NCI-H1105 (cell line): ENCODE data around the gene FBXO45.
"Not testable (repeated sequence)": the region's sequence is repeated elsewhere in the genome, so short reads cannot be mapped to it uniquely, and the experiment has no call there.

Source experiments
- DNase-seq: peaks from one replicate; lab custom pipeline; 2025; lab: John Stamatoyannopoulos, UW

FBXO45 gene

GRCh38 chr3:196557236-196557635, 11.2 kb upstream of the FBXO45 start:
- no peak for DNase-seq

- no peak for DNase-seq
Measured at GRCh38 chr3:196558476-196558875, 10.0 kb upstream of the FBXO45 start.

GRCh38 chr3:196559826-196560225, 8.6 kb upstream of the FBXO45 start:
- DNase-seq = no peak

GRCh38 chr3:196563721-196564225, 4.7 kb upstream of the FBXO45 start:
- no peak for DNase-seq

GRCh38 chr3:196569003-196569516, 600 bp downstream of the FBXO45 start:
- peak; percentile 48 for DNase-seq

GRCh38 chr3:196570332-196570731, 1.9 kb downstream of the FBXO45 start:
- not testable (repeated sequence) for DNase-seq

GRCh38 chr3:196572389-196572788, 3.9 kb downstream of the FBXO45 start:
- DNase-seq = no peak

GRCh38 chr3:196585044-196585757, 16.7 kb downstream of the FBXO45 start:
- no peak for DNase-seq

- DNase-seq = no peak
Measured at GRCh38 chr3:196590279-196590678, 21.8 kb downstream of the FBXO45 start.

GRCh38 chr3:196596355-196596754, 27.9 kb downstream of the FBXO45 start:
- DNase-seq = no peak

GRCh38 chr3:196597971-196598733, 29.7 kb downstream of the FBXO45 start:
- DNase-seq = not testable (repeated sequence)

- DNase-seq = no peak
Measured at GRCh38 chr3:196599734-196600128, 31.3 kb downstream of the FBXO45 start.

- DNase-seq = no peak
Measured at GRCh38 chr3:196600359-196600758, 31.9 kb downstream of the FBXO45 start.

GRCh38 chr3:196602673-196603072, 34.2 kb downstream of the FBXO45 start:
- DNase-seq = no peak

- no peak for DNase-seq
Measured at GRCh38 chr3:196603683-196604082, 35.2 kb downstream of the FBXO45 start.

- DNase-seq = no peak
Measured at GRCh38 chr3:196604548-196604947, 36.1 kb downstream of the FBXO45 start.

- no peak for DNase-seq
Measured at GRCh38 chr3:196608693-196609092, 40.2 kb downstream of the FBXO45 start.

- peak; percentile 94 for DNase-seq
Measured at GRCh38 chr3:196609343-196609775, 40.9 kb downstream of the FBXO45 start.

- no peak for DNase-seq
Measured at GRCh38 chr3:196609805-196610515, 41.5 kb downstream of the FBXO45 start.

GRCh38 chr3:196611761-196612483, 43.5 kb downstream of the FBXO45 start:
- no peak for DNase-seq

- not testable (repeated sequence) for DNase-seq
Measured at GRCh38 chr3:196615234-196615633, 46.8 kb downstream of the FBXO45 start.

- no peak for DNase-seq
Measured at GRCh38 chr3:196617256-196617655, 48.8 kb downstream of the FBXO45 start.
